ENCODE results near the gene SP3.
A peak's percentile ranks its signal among the peaks of the same experiment; 100 is the strongest.
"Not testable (repeated sequence)": the region's sequence is repeated elsewhere in the genome, so short reads cannot be mapped to it uniquely, and the experiment has no call there.

SP3 gene

GRCh38 chr2:173891315-173892037, 73.7 kb downstream of the SP3 start:
- Mint-ChIP-seq H3K9me3 (peaks cover 16% of the 10 kb centered on the region), H3K36me3 (peaks cover 3% of the 10 kb centered on the region), H3K27ac (no peak overlapping the region), H3K4me3 (no peak overlapping the region), H3K27me3 (peaks cover 10% of the 10 kb centered on the region), H3K4me1 (peaks cover 12% of the 10 kb centered on the region)
- no peak for DNase-seq
- CTCF ChIA-PET = no interaction called here

- H3K36me3 Mint-ChIP-seq, DNase-seq, H3K4me3 Mint-ChIP-seq, CTCF ChIA-PET, H3K27ac Mint-ChIP-seq: not testable (repeated sequence)
- Mint-ChIP-seq H3K27me3 (peaks cover 15% of the 10 kb centered on the region), H3K4me1 (peaks cover 12% of the 10 kb centered on the region), H3K9me3 (peaks cover 17% of the 10 kb centered on the region)
Observed at GRCh38 chr2:173889464-173889863, 75.7 kb downstream of the SP3 start.

GRCh38 chr2:173886613-173887012, 78.6 kb downstream of the SP3 start:
- no peak for DNase-seq
- CTCF ChIA-PET = no interaction called here
- Mint-ChIP-seq H3K27me3 (peaks cover 18% of the 10 kb centered on the region), H3K36me3 (peaks cover 3% of the 10 kb centered on the region), H3K4me1 (peaks cover under 1% of the 10 kb centered on the region), H3K9me3 (peaks cover 17% of the 10 kb centered on the region), H3K27ac (no peak overlapping the region), H3K4me3 (no peak overlapping the region)

GRCh38 chr2:173884025-173884802, 81.0 kb downstream of the SP3 start:
- Mint-ChIP-seq H3K36me3 (peaks cover 3% of the 10 kb centered on the region), H3K4me3 (no peak overlapping the region), H3K27ac (no peak overlapping the region), H3K9me3 (peaks cover 8% of the 10 kb centered on the region), H3K4me1 (no peaks in the 10 kb centered on the region), H3K27me3 (peaks cover 29% of the 10 kb centered on the region)
- CTCF ChIA-PET = interaction anchor here (0.7 to 0.8 kb wide), 2 partner anchors 62 to 1228 kb away, joined by 3 read pairs; no protein-coding TSS in a partner anchor
- peak; percentile 33 for DNase-seq

GRCh38 chr2:173881886-173882285, 83.3 kb downstream of the SP3 start:
- DNase-seq = no peak
- no peak overlapping the region for H3K4me3 Mint-ChIP-seq
- CTCF ChIA-PET = no interaction called here
- no peaks in the 10 kb centered on the region for H3K36me3 Mint-ChIP-seq
- H3K27me3 Mint-ChIP-seq = peaks cover 28% of the 10 kb centered on the region
- H3K4me1 Mint-ChIP-seq = no peaks in the 10 kb centered on the region
- no peak overlapping the region for H3K27ac Mint-ChIP-seq
- peaks cover 1% of the 10 kb centered on the region for H3K9me3 Mint-ChIP-seq

- no peaks in the 10 kb centered on the region for H3K4me1 Mint-ChIP-seq
- peaks cover 1% of the 10 kb centered on the region for H3K9me3 Mint-ChIP-seq
- peaks cover 28% of the 10 kb centered on the region for H3K27me3 Mint-ChIP-seq
- no peak for DNase-seq
- CTCF ChIA-PET = no interaction called here
- no peak overlapping the region for H3K4me3 Mint-ChIP-seq
- no peak overlapping the region for H3K27ac Mint-ChIP-seq
- no peaks in the 10 kb centered on the region for H3K36me3 Mint-ChIP-seq
Observed at GRCh38 chr2:173881461-173881860, 83.7 kb downstream of the SP3 start.

- Mint-ChIP-seq H3K27ac (no peak overlapping the region), H3K4me3 (no peak overlapping the region), H3K4me1 (no peaks in the 10 kb centered on the region), H3K9me3 (no peaks in the 10 kb centered on the region), H3K36me3 (no peaks in the 10 kb centered on the region), H3K27me3 (peaks cover 28% of the 10 kb centered on the region)
- no peak for DNase-seq
- CTCF ChIA-PET = no interaction called here
Observed at GRCh38 chr2:173880561-173880960, 84.6 kb downstream of the SP3 start.

GRCh38 chr2:173876833-173877413, 88.2 kb downstream of the SP3 start:
- Mint-ChIP-seq H3K27me3 (peaks cover 27% of the 10 kb centered on the region), H3K9me3 (no peaks in the 10 kb centered on the region), H3K36me3 (no peaks in the 10 kb centered on the region), H3K4me1 (no peaks in the 10 kb centered on the region), H3K4me3 (no peak overlapping the region), H3K27ac (no peak overlapping the region)
- CTCF ChIA-PET = no interaction called here
- DNase-seq = no peak

- no peaks in the 10 kb centered on the region for H3K9me3 Mint-ChIP-seq
- no peak for DNase-seq
- H3K36me3 Mint-ChIP-seq = no peaks in the 10 kb centered on the region
- H3K4me3 Mint-ChIP-seq = no peak overlapping the region
- CTCF ChIA-PET = no interaction called here
- H3K27ac Mint-ChIP-seq = no peak overlapping the region
- peaks cover 24% of the 10 kb centered on the region for H3K27me3 Mint-ChIP-seq
- H3K4me1 Mint-ChIP-seq = no peaks in the 10 kb centered on the region
Observed at GRCh38 chr2:173874894-173875237, 90.3 kb downstream of the SP3 start.

- CTCF ChIA-PET = no interaction called here
- Mint-ChIP-seq H3K27me3 (peaks cover 24% of the 10 kb centered on the region), H3K4me3 (no peak overlapping the region), H3K36me3 (no peaks in the 10 kb centered on the region), H3K27ac (no peak overlapping the region), H3K9me3 (no peaks in the 10 kb centered on the region), H3K4me1 (no peaks in the 10 kb centered on the region)
- DNase-seq = no peak
Observed at GRCh38 chr2:173874003-173874893, 90.9 kb downstream of the SP3 start.

GRCh38 chr2:173872714-173873113, 92.5 kb downstream of the SP3 start:
- Mint-ChIP-seq H3K27ac (no peak overlapping the region), H3K4me1 (no peaks in the 10 kb centered on the region), H3K4me3 (no peak overlapping the region), H3K9me3 (no peaks in the 10 kb centered on the region), H3K27me3 (peaks cover 27% of the 10 kb centered on the region), H3K36me3 (no peaks in the 10 kb centered on the region)
- no peak for DNase-seq
- CTCF ChIA-PET = no interaction called here

GRCh38 chr2:173869244-173870229, 95.6 kb downstream of the SP3 start:
- no peak for DNase-seq
- Mint-ChIP-seq H3K4me3 (no peak overlapping the region), H3K9me3 (no peaks in the 10 kb centered on the region), H3K27me3 (peaks cover 37% of the 10 kb centered on the region), H3K36me3 (no peaks in the 10 kb centered on the region), H3K4me1 (no peaks in the 10 kb centered on the region), H3K27ac (no peak overlapping the region)
- CTCF ChIA-PET = no interaction called here

- no peaks in the 10 kb centered on the region for H3K9me3 Mint-ChIP-seq
- CTCF ChIA-PET = interaction anchor here (0.7 kb wide), 1 partner anchor 20 kb away, joined by 3 read pairs; no protein-coding TSS in a partner anchor
- no peaks in the 10 kb centered on the region for H3K36me3 Mint-ChIP-seq
- no peaks in the 10 kb centered on the region for H3K4me1 Mint-ChIP-seq
- DNase-seq = no peak
- no peak overlapping the region for H3K4me3 Mint-ChIP-seq
- H3K27ac Mint-ChIP-seq = no peak overlapping the region
- peaks cover 35% of the 10 kb centered on the region for H3K27me3 Mint-ChIP-seq
Observed at GRCh38 chr2:173868406-173868805, 96.8 kb downstream of the SP3 start.
